Thyroid gland (tissue), 4 donors: ENCODE results near the gene TRIAP1. TPM values are rescaled to one million over a fixed set of nuclear protein-coding genes. Genes with fewer than 3 reads are reported as not detected.
"Not testable (repeated sequence)": the region's sequence is repeated elsewhere in the genome, so short reads cannot be mapped to it uniquely, and the experiment has no call there.

Experiments
- DNase-seq, 2 donors: peaks; one replicate each; pipeline ENCODE4 v3.0.0-alpha.2; 2019
- H3K27ac ChIP-seq, 3 donors: fragments of 200-600 bp; sonication (generic); 1 replicate in 2 of 3; 2 replicates in 1 of 3; pipeline ENCODE4 v1.5.1; 2016 to 2019; ENCODE audit warnings: mild to moderate bottlenecking in 1 of 3, moderate library complexity in 1 of 3
- H3K27me3 ChIP-seq: fragments of 200-600 bp; sonication (generic); one replicate; pipeline ENCODE4 v1.5.1; 2019
- H3K36me3 ChIP-seq, 2 donors: fragments of 200-600 bp; sonication (generic); one replicate each; pipeline ENCODE4 v1.5.1; 2016 to 2019
- H3K4me1 ChIP-seq, 2 donors: fragments of 200-600 bp; sonication (generic); one replicate each; pipeline ENCODE4 v1.5.1; 2017 to 2019
- H3K4me3 ChIP-seq, 3 donors: fragments of 200-600 bp; sonication (generic); replicated peaks in 1 of 3; 1 replicate in 2 of 3; 2 replicates in 1 of 3; pipeline ENCODE4 v1.5.1; 2016; ENCODE audit warnings: mild to moderate bottlenecking in 1 of 3
- H3K9me3 ChIP-seq: fragments of 200-600 bp; sonication (generic); one replicate; pipeline ENCODE4 v1.5.1; 2017
- POLR2A ChIP-seq, 2 donors: fragments of 450-650 bp; IDR thresholded peaks; one replicate each; pipeline ENCODE4 v1.6.1; 2017; ENCODE audit warnings: antibody characterized with exemption in 2 of 2, mild to moderate bottlenecking in 2 of 2, moderate library complexity in 1 of 2
- WGBS, 2 donors: methylation state at CpG; one replicate each; pipeline ENCODE4 v1.1.5; 2017; 5-methylcytosine and 5-hydroxymethylcytosine counted together
- intact Hi-C: fragments of 100-400 bp; cut with DNase I; formaldehyde crosslinking; loops from one replicate; pipeline ENCODE4 v1.15.1; 2023
- total RNA-seq, 4 donors: library from RNA; depleted of rRNA; stranded (reverse); fragments of >200 nt; gene quantifications; one replicate each; pipeline ENCODE4 v1.2.3, GENCODE V29; 2016
- TF ChIP-seq, protein P1 (sequence below), 6 experiments: fragments of 200-600 bp in 3 of 6; fragments of 450-650 bp in 3 of 6; sonication (generic) in 3 of 6; IDR thresholded peaks; one replicate each; pipeline ENCODE4 v1.5.1; 2016 to 2019; ENCODE audit warnings: antibody characterized with exemption in 6 of 6, mild to moderate bottlenecking in 2 of 6, inconsistent platforms in 1 of 6, moderate library complexity in 1 of 6

Gene TRIAP1
- total RNA-seq, 4 donors from 2014 or later, result 8.1 to 15.2 (median 12.2) TPM

- no peak for DNase-seq
- intact Hi-C loops, result no loop called here
- TF ChIP-seq, protein P1, sequence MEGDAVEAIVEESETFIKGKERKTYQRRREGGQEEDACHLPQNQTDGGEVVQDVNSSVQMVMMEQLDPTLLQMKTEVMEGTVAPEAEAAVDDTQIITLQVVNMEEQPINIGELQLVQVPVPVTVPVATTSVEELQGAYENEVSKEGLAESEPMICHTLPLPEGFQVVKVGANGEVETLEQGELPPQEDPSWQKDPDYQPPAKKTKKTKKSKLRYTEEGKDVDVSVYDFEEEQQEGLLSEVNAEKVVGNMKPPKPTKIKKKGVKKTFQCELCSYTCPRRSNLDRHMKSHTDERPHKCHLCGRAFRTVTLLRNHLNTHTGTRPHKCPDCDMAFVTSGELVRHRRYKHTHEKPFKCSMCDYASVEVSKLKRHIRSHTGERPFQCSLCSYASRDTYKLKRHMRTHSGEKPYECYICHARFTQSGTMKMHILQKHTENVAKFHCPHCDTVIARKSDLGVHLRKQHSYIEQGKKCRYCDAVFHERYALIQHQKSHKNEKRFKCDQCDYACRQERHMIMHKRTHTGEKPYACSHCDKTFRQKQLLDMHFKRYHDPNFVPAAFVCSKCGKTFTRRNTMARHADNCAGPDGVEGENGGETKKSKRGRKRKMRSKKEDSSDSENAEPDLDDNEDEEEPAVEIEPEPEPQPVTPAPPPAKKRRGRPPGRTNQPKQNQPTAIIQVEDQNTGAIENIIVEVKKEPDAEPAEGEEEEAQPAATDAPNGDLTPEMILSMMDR (IDR thresholded peaks at IDR 0.05), result peak in 5 of 6 experiments; percentile 4 to 58 (median 36)
- no peak for TF ChIP-seq POLR2A (IDR thresholded peaks at IDR 0.05)
- Histone ChIP-seq H3K4me3 (no peak overlapping the region), H3K9me3 (no peaks in the 10 kb centered on the region), H3K36me3 (peaks cover 12 to 14% of the 10 kb centered on the region in 2 donors), H3K27me3 (no peaks in the 10 kb centered on the region), H3K27ac (no peak overlapping the region), H3K4me1 (no peaks in the 10 kb centered on the region)
- 71 to 81% methylated on average over 4 of the region's 4 CpGs for WGBS, 2 donors
These were observed 7.8 kb upstream of the TRIAP1 start for GRCh38 chr12:120453977-120454376.

DNA sequence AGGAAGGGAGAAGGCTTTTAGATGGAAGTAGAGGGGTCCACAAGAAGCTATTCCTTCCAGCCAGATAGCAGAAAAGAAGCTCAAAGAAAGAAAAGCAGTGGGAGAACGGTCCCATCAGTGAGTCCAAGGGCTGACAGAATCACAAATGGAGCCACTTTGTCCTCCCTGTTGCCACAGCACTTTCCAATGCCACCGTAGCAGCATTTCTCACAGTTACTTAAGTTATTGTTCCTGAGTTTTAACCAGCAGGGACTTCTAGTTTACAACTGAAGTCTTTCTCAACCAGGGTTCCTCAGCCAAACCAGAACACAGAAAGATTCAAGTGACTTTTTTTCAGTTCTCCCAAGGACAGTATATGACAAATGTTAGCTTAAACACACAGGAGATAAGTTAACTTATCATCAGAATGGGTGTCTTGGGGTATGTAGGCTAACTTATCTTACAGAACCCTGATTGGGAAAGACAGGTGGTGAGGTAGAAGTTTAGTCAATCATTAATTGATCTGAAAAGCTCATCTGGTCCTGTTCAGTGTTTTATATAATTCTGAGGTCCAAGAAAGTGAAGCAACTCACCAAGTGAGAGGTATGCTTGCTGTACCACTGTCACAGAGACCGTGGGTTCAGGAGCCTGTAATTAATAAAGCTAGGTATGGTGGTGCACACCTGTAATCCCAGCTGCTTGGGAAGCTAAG is 7.0 kb upstream of the TRIAP1 start:
- 92 to 94% methylated on average over 3 of the region's 3 CpGs for WGBS, 2 donors
- Histone ChIP-seq H3K9me3 (no peaks in the 10 kb centered on the region), H3K27ac (no peak overlapping the region), H3K4me1 (no peaks in the 10 kb centered on the region), H3K4me3 (no peak overlapping the region), H3K36me3 (peaks cover 6 to 7% of the 10 kb centered on the region in 2 donors), H3K27me3 (no peaks in the 10 kb centered on the region)
- intact Hi-C loops, result no loop called here
- TF ChIP-seq POLR2A (IDR thresholded peaks at IDR 0.05), result no peak
- TF ChIP-seq, protein P1 (IDR thresholded peaks at IDR 0.05), result no peak
- DNase-seq, result no peak

- DNase-seq, intact Hi-C loops, H3K9me3 ChIP-seq, H3K4me3 ChIP-seq, H3K27ac ChIP-seq, H3K4me1 ChIP-seq, H3K27me3 ChIP-seq, H3K36me3 ChIP-seq: not testable (repeated sequence)
- 93% methylated on average over 5 of the region's 5 CpGs for WGBS, 2 donors
These were observed 6.3 kb upstream of the TRIAP1 start for GRCh38 chr12:120452524-120452923.

- intact Hi-C loops, result no loop called here
- Histone ChIP-seq H3K4me3 (no peak overlapping the region), H3K27me3 (no peaks in the 10 kb centered on the region), H3K4me1 (peaks cover 14 to 16% of the 10 kb centered on the region in 2 donors), H3K9me3 (no peaks in the 10 kb centered on the region), H3K27ac (no peak overlapping the region), H3K36me3 (peaks cover 13 to 14% of the 10 kb centered on the region in 2 donors)
- TF ChIP-seq POLR2A (IDR thresholded peaks at IDR 0.05), result no peak
- TF ChIP-seq, protein P1 (IDR thresholded peaks at IDR 0.05), result no peak
- WGBS, 2 donors, result 95 to 98% methylated on average over 4 of the region's 4 CpGs
- no peak for DNase-seq
These were observed 1.8 kb upstream of the TRIAP1 start for GRCh38 chr12:120447992-120448391.

GRCh38 chr12:120446844-120447178 is 627 bp upstream of the TRIAP1 start:
- intact Hi-C loops, H3K9me3 ChIP-seq, DNase-seq, H3K27me3 ChIP-seq: not testable (repeated sequence)
- WGBS, 2 donors, result 6 to 7% methylated on average over 17 of the region's 17 CpGs
- peaks cover 14 to 16% of the 10 kb centered on the region in 2 donors for H3K4me1 ChIP-seq
- peak overlapping the region; percentile 86 to 90 (median 88) for H3K27ac ChIP-seq
- peak overlapping the region; percentile 83 to 89 (median 87) for H3K4me3 ChIP-seq
- H3K36me3 ChIP-seq, result peaks cover 13 to 16% of the 10 kb centered on the region in 2 donors

DNA sequence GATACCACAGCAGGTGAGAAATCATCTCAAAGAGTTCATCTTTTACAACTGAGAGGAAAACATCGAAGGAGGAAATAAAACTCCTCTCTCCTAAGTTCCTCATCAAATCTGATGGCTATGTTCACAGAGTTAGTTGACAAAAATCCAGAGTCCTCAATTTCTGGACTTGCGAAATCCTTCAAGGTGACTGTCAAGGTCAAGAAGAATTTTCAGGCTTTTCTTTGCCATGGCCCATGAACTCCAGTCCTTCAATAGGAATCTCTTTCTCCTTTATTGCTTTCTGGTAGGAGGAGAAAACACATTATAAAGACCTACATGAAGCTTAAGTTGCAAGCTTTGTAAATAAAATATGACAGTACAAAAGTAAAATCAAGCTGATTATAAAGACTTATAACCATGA is 1.5 kb downstream of the TRIAP1 start:
- 93 to 94% methylated on average over 2 of the region's 2 CpGs for WGBS, 2 donors
- peaks cover 20 to 25% of the 10 kb centered on the region in 2 donors for H3K36me3 ChIP-seq

More for the DNA sequence above, 1.5 kb downstream of the TRIAP1 start:
- Histone ChIP-seq H3K27ac (no peak overlapping the region), H3K4me3 (no peak overlapping the region), H3K9me3 (no peaks in the 10 kb centered on the region), H3K27me3 (no peaks in the 10 kb centered on the region), H3K4me1 (peaks cover 17% of the 10 kb centered on the region in 2 donors)
- intact Hi-C loops, result no loop called here
- TF ChIP-seq, protein P1 (IDR thresholded peaks at IDR 0.05), result no peak
- TF ChIP-seq POLR2A (IDR thresholded peaks at IDR 0.05), result no peak
- DNase-seq, result no peak
